ENCODE results near the gene TPTE. TPM values are rescaled to one million over a fixed set of nuclear protein-coding genes. Genes with fewer than 3 reads are reported as not detected.
"Not testable (repeated sequence)": the region's sequence is repeated elsewhere in the genome, so short reads cannot be mapped to it uniquely, and the experiment has no call there.

The TPTE gene
- total and polyA plus RNA-seq, 2 experiments from 2014 or later: not detected

- no peak for TF ChIP-seq POLR2AphosphoS5 (IDR thresholded peaks at IDR 0.05; ENCODE audit: low read depth)
Observed at GRCh38 chr21:10639123-10639522, 117.7 kb downstream of the TPTE start (continued).

- ATAC-seq; H3K4me2 ChIP-seq; H3K4me1 Mint-ChIP-seq; DNase-seq (ENCODE audit: low spot score); H3K9me2 ChIP-seq (ENCODE audit: insufficient read depth); H3K27ac ChIP-seq (ENCODE audit: low read depth); H3K4me3 Mint-ChIP-seq; H3K36me3 Mint-ChIP-seq (ENCODE audit: low read depth); H3K9me3 Mint-ChIP-seq; H4K20me1 ChIP-seq (replicated peaks; ENCODE audit: insufficient read depth); H2AFZ ChIP-seq; H3K27ac Mint-ChIP-seq; H3K79me2 ChIP-seq (replicated peaks; ENCODE audit: insufficient read depth); H3K27me3 Mint-ChIP-seq (ENCODE audit: insufficient read depth, low read depth, poor library complexity); H3K4me3 ChIP-seq; H3F3A ChIP-seq (replicated peaks; ENCODE audit: low read depth); H3K27me3 ChIP-seq (ENCODE audit: insufficient read depth); H3K4me1 ChIP-seq (ENCODE audit: insufficient read depth): not testable (repeated sequence)
- peaks cover 22% of the 10 kb centered on the region for H3K36me3 ChIP-seq (ENCODE audit: insufficient read depth)
Observed at GRCh38 chr21:10639746-10640145, 118.4 kb downstream of the TPTE start.

DNA sequence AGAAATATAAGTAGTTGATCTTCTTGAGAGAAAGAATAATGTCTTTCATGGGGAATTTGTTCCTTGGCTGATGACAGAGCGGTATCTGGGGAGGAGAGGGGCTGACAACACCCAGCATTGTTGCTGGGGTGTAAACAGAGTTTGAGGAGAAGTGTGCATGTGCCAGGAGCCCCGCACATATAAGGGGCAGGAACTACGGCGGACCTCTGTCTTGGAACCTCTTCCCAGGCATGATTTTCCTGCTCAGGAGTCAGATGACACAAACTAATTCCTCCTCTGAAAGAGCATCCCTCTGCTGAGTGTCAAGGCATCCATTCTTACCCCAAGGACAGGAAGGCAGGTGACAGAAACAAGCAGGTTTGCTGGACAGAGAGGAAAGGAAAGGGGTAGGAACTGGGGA is 119.1 kb downstream of the TPTE start:
- Mint-ChIP-seq H3K27ac (no peak overlapping the region), H3K4me1 (no peaks in the 10 kb centered on the region), H3K36me3 (ENCODE audit: low read depth) (peaks cover 7% of the 10 kb centered on the region; the same call in 1 of the 3 replicates), H3K9me3 (no peaks in the 10 kb centered on the region), H3K4me3 (no peak overlapping the region), H3K27me3 (ENCODE audit: insufficient read depth, low read depth, poor library complexity) (peaks cover 1% of the 10 kb centered on the region)
- Histone ChIP-seq H3K79me2 (replicated peaks; ENCODE audit: insufficient read depth) (no peaks in the 10 kb centered on the region), H3K27me3 (ENCODE audit: insufficient read depth) (0 out of 2 replicates have a peak, but pooled peaks cover 5% of the 10 kb centered on the region), H3F3A (replicated peaks; ENCODE audit: low read depth) (no peaks in the 10 kb centered on the region), H3K36me3 (ENCODE audit: insufficient read depth) (peaks cover 22% of the 10 kb centered on the region), H3K4me2 (no peak overlapping the region), H3K9me2 (ENCODE audit: insufficient read depth) (no peaks in the 10 kb centered on the region), H3K27ac (ENCODE audit: low read depth) (no peak overlapping the region), H2AFZ (no peak overlapping the region), H4K20me1 (replicated peaks; ENCODE audit: insufficient read depth) (no peaks in the 10 kb centered on the region), H3K4me3 (no peak overlapping the region), H3K4me1 (ENCODE audit: insufficient read depth) (no peaks in the 10 kb centered on the region)
- ATAC-seq: no peak
- no peak for DNase-seq (ENCODE audit: low spot score)
- TF ChIP-seq STAT1 (IDR thresholded peaks at IDR 0.05; ENCODE audit: unreplicated experiment) (no peak), CREB1 (CRISPR knock-in tag; IDR thresholded peaks at IDR 0.05; ENCODE audit: low read depth) (no peak), EZH2 (IDR thresholded peaks at IDR 0.05; ENCODE audit: low read depth, unreplicated experiment) (no peak), REST (IDR thresholded peaks at IDR 0.05; ENCODE audit: unreplicated experiment) (no peak), NANOG (IDR thresholded peaks at IDR 0.05; ENCODE audit: borderline replicate concordance) (no peak), ZNF331 (CRISPR knock-in tag; IDR thresholded peaks at IDR 0.05; ENCODE audit: low read depth) (no peak), ZNF114 (CRISPR knock-in tag; IDR thresholded peaks at IDR 0.05) (no peak), CTCF (conservative IDR thresholded peaks at IDR 0.05; ENCODE audit: low read depth in 2 of 2) (no peak)
- TF ChIP-seq, protein P1, sequence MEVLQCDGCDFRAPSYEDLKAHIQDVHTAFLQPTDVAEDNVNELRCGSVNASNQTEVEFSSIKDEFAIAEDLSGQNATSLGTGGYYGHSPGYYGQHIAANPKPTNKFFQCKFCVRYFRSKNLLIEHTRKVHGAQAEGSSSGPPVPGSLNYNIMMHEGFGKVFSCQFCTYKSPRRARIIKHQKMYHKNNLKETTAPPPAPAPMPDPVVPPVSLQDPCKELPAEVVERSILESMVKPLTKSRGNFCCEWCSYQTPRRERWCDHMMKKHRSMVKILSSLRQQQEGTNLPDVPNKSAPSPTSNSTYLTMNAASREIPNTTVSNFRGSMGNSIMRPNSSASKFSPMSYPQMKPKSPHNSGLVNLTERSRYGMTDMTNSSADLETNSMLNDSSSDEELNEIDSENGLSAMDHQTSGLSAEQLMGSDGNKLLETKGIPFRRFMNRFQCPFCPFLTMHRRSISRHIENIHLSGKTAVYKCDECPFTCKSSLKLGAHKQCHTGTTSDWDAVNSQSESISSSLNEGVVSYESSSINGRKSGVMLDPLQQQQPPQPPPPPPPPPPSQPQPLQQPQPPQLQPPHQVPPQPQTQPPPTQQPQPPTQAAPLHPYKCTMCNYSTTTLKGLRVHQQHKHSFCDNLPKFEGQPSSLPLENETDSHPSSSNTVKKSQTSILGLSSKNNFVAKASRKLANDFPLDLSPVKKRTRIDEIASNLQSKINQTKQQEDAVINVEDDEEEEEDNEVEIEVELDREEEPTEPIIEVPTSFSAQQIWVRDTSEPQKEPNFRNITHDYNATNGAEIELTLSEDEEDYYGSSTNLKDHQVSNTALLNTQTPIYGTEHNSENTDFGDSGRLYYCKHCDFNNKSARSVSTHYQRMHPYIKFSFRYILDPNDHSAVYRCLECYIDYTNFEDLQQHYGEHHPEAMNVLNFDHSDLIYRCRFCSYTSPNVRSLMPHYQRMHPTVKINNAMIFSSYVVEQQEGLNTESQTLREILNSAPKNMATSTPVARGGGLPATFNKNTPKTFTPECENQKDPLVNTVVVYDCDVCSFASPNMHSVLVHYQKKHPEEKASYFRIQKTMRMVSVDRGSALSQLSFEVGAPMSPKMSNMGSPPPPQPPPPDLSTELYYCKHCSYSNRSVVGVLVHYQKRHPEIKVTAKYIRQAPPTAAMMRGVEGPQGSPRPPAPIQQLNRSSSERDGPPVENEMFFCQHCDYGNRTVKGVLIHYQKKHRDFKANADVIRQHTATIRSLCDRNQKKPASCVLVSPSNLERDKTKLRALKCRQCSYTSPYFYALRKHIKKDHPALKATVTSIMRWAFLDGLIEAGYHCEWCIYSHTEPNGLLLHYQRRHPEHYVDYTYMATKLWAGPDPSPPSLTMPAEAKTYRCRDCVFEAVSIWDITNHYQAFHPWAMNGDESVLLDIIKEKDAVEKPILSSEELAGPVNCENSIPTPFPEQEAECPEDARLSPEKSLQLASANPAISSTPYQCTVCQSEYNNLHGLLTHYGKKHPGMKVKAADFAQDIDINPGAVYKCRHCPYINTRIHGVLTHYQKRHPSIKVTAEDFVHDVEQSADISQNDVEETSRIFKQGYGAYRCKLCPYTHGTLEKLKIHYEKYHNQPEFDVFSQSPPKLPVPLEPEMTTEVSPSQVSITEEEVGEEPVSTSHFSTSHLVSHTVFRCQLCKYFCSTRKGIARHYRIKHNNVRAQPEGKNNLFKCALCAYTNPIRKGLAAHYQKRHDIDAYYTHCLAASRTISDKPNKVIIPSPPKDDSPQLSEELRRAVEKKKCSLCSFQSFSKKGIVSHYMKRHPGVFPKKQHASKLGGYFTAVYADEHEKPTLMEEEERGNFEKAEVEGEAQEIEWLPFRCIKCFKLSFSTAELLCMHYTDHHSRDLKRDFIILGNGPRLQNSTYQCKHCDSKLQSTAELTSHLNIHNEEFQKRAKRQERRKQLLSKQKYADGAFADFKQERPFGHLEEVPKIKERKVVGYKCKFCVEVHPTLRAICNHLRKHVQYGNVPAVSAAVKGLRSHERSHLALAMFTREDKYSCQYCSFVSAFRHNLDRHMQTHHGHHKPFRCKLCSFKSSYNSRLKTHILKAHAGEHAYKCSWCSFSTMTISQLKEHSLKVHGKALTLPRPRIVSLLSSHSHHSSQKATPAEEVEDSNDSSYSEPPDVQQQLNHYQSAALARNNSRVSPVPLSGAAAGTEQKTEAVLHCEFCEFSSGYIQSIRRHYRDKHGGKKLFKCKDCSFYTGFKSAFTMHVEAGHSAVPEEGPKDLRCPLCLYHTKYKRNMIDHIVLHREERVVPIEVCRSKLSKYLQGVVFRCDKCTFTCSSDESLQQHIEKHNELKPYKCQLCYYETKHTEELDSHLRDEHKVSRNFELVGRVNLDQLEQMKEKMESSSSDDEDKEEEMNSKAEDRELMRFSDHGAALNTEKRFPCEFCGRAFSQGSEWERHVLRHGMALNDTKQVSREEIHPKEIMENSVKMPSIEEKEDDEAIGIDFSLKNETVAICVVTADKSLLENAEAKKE (CRISPR knock-in tag; IDR thresholded peaks at IDR 0.05): no peak
